ENCODE results near the gene ARL3. TPM values are rescaled to one million over a fixed set of nuclear protein-coding genes. Genes with fewer than 3 reads are reported as not detected.
"Not testable (repeated sequence)": the region's sequence is repeated elsewhere in the genome, so short reads cannot be mapped to it uniquely, and the experiment has no call there.

Gene ARL3
- total RNA-seq, 1 experiment from 2014 or later: 4.6 TPM

- Histone ChIP-seq H3K9ac (ENCODE audit: low read length) (no peak overlapping the region), H4K20me1 (ENCODE audit: insufficient read depth, low read depth, low read length) (no peaks in the 10 kb centered on the region), H3K9me3 (ENCODE audit: low read length) (no peaks in the 10 kb centered on the region), H3K4me2 (ENCODE audit: low read depth, low read length, poor library complexity, severe bottlenecking) (no peak overlapping the region), H2AFZ (ENCODE audit: low read length) (no peak overlapping the region), H3K79me2 (ENCODE audit: low read length) (no peaks in the 10 kb centered on the region), H3K4me1 (ENCODE audit: low read length) (peaks cover 28% of the 10 kb centered on the region), H3K36me3 (ENCODE audit: insufficient read depth, low read length) (0 out of 2 replicates have a peak, but pooled peaks cover 3% of the 10 kb centered on the region), H3K4me3 (ENCODE audit: low read length) (no peak overlapping the region), H3K9me2 (replicated peaks; ENCODE audit: insufficient read depth, low read length) (no peaks in the 10 kb centered on the region), H3K27me3 (ENCODE audit: low read length) (no peaks in the 10 kb centered on the region), H3K27ac (ENCODE audit: low read length) (no peak overlapping the region)
- DNase-seq: no peak
These were observed 43.2 kb downstream of the ARL3 start for GRCh38 chr10:102670871-102671434.

DNA sequence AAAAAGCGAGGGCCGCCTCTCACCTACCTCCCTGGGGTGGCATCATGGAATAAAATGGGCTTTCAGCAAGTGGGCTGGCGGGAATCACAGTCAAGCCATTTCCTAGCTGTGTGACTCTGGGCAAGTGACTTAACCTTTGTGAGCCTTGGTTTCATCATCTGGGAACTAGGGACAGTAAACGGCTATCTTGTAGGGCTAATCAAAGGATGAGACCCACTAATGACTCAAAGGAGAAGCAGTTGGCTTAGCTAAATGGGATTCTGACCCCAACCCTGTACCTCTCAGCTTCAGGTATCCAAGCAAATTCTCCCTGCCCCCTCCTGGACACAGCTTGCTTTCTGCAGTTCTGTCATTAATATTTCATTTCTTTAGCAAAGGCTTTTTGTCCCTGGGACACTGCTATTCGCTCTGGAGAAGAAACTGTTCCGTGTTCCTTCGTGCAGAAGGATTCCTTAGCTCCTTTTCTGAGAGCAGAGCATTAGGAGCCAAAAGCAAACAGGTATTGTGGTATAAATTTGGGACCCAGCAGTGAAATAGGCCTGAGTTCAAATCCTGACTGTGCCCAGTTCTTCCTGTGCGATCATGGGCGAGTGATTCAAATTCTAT is 44.0 kb downstream of the ARL3 start:
- Histone ChIP-seq H3K79me2 (ENCODE audit: low read length) (no peaks in the 10 kb centered on the region), H3K4me3 (ENCODE audit: low read length) (no peak overlapping the region), H3K27me3 (ENCODE audit: low read length) (no peaks in the 10 kb centered on the region), H3K27ac (ENCODE audit: low read length) (no peak overlapping the region), H3K36me3 (ENCODE audit: insufficient read depth, low read length) (no peaks in the 10 kb centered on the region), H3K4me1 (ENCODE audit: low read length) (peaks cover 20% of the 10 kb centered on the region), H2AFZ (ENCODE audit: low read length) (no peak overlapping the region), H3K9me3 (ENCODE audit: low read length) (no peaks in the 10 kb centered on the region), H3K4me2 (ENCODE audit: low read depth, low read length, poor library complexity, severe bottlenecking) (no peak overlapping the region), H3K9ac (ENCODE audit: low read length) (no peak overlapping the region), H3K9me2 (replicated peaks; ENCODE audit: insufficient read depth, low read length) (no peaks in the 10 kb centered on the region), H4K20me1 (ENCODE audit: insufficient read depth, low read depth, low read length) (no peaks in the 10 kb centered on the region)
- no peak for DNase-seq

- H3K27me3 ChIP-seq (ENCODE audit: low read length): no peaks in the 10 kb centered on the region
- H3K9ac ChIP-seq (ENCODE audit: low read length): 0 out of 2 replicates have a peak overlapping the region, but pooled peaks have one; percentile 0
- H2AFZ ChIP-seq (ENCODE audit: low read length): no peak overlapping the region
- no peaks in the 10 kb centered on the region for H4K20me1 ChIP-seq (ENCODE audit: insufficient read depth, low read depth, low read length)
- peaks cover 13% of the 10 kb centered on the region for H3K4me1 ChIP-seq (ENCODE audit: low read length)
- no peaks in the 10 kb centered on the region for H3K9me2 ChIP-seq (replicated peaks; ENCODE audit: insufficient read depth, low read length)
- peak; percentile 55 for DNase-seq
- H3K36me3 ChIP-seq (ENCODE audit: insufficient read depth, low read length): no peaks in the 10 kb centered on the region
- no peak overlapping the region for H3K27ac ChIP-seq (ENCODE audit: low read length)
- no peaks in the 10 kb centered on the region for H3K9me3 ChIP-seq (ENCODE audit: low read length)
- H3K4me3 ChIP-seq (ENCODE audit: low read length): no peak overlapping the region
- no peaks in the 10 kb centered on the region for H3K79me2 ChIP-seq (ENCODE audit: low read length)
- no peak overlapping the region for H3K4me2 ChIP-seq (ENCODE audit: low read depth, low read length, poor library complexity, severe bottlenecking)
These were observed 44.8 kb downstream of the ARL3 start for GRCh38 chr10:102669206-102670064.

- DNase-seq: no peak
These were observed 45.7 kb downstream of the ARL3 start for GRCh38 chr10:102668326-102669107.

DNA sequence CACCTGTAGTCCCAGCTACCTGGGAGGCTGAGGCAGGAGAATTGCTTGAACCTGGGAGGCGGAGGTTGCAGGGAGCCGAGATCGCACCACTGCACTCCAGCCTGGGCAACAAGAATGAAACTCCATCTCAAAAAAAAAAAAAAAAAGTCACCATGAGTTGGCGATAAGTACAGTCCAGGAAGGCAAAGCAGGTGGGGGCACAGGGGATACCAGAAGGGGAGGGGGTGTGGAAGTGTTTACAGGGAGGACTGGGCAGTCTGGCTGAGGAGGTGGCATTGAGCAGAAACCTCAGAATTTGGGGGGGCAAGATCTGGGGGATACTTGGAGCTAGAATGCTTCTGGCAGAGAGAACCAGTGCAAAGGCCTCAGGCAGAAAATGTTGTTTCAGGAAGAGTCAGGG is 46.8 kb downstream of the ARL3 start:
- H2AFZ ChIP-seq (ENCODE audit: low read length); H3K4me1 ChIP-seq (ENCODE audit: low read length); H3K27ac ChIP-seq (ENCODE audit: low read length); H3K79me2 ChIP-seq (ENCODE audit: low read length); DNase-seq; H3K4me2 ChIP-seq (ENCODE audit: low read depth, low read length, poor library complexity, severe bottlenecking); H3K27me3 ChIP-seq (ENCODE audit: low read length); H3K9me3 ChIP-seq (ENCODE audit: low read length); H4K20me1 ChIP-seq (ENCODE audit: insufficient read depth, low read depth, low read length); H3K4me3 ChIP-seq (ENCODE audit: low read length); H3K9me2 ChIP-seq (replicated peaks; ENCODE audit: insufficient read depth, low read length); H3K36me3 ChIP-seq (ENCODE audit: insufficient read depth, low read length); H3K9ac ChIP-seq (ENCODE audit: low read length): not testable (repeated sequence)

More at GRCh38 chr10:102668326-102669107, 45.7 kb downstream of the ARL3 start:
- H3K4me3 ChIP-seq (ENCODE audit: low read length): no peak overlapping the region
- H3K9ac ChIP-seq (ENCODE audit: low read length): no peak overlapping the region
- no peak overlapping the region for H3K4me2 ChIP-seq (ENCODE audit: low read depth, low read length, poor library complexity, severe bottlenecking)
- H3K4me1 ChIP-seq (ENCODE audit: low read length): peaks cover 6% of the 10 kb centered on the region
- no peaks in the 10 kb centered on the region for H3K9me3 ChIP-seq (ENCODE audit: low read length)
- H3K79me2 ChIP-seq (ENCODE audit: low read length): no peaks in the 10 kb centered on the region
- H2AFZ ChIP-seq (ENCODE audit: low read length): no peak overlapping the region
- no peak overlapping the region for H3K27ac ChIP-seq (ENCODE audit: low read length)
- no peaks in the 10 kb centered on the region for H3K9me2 ChIP-seq (replicated peaks; ENCODE audit: insufficient read depth, low read length)
- H4K20me1 ChIP-seq (ENCODE audit: insufficient read depth, low read depth, low read length): no peaks in the 10 kb centered on the region
- H3K27me3 ChIP-seq (ENCODE audit: low read length): no peaks in the 10 kb centered on the region
- no peaks in the 10 kb centered on the region for H3K36me3 ChIP-seq (ENCODE audit: insufficient read depth, low read length)

- peaks cover 1% of the 10 kb centered on the region for H3K4me1 ChIP-seq (ENCODE audit: low read length)
- no peaks in the 10 kb centered on the region for H3K9me3 ChIP-seq (ENCODE audit: low read length)
- no peaks in the 10 kb centered on the region for H4K20me1 ChIP-seq (ENCODE audit: insufficient read depth, low read depth, low read length)
- no peaks in the 10 kb centered on the region for H3K79me2 ChIP-seq (ENCODE audit: low read length)
- no peak overlapping the region for H3K4me3 ChIP-seq (ENCODE audit: low read length)
- H3K36me3 ChIP-seq (ENCODE audit: insufficient read depth, low read length): no peaks in the 10 kb centered on the region
- no peak for DNase-seq
- H3K27ac ChIP-seq (ENCODE audit: low read length): no peak overlapping the region
- no peaks in the 10 kb centered on the region for H3K9me2 ChIP-seq (replicated peaks; ENCODE audit: insufficient read depth, low read length)
- no peak overlapping the region for H2AFZ ChIP-seq (ENCODE audit: low read length)
- H3K27me3 ChIP-seq (ENCODE audit: low read length): no peaks in the 10 kb centered on the region
- no peak overlapping the region for H3K9ac ChIP-seq (ENCODE audit: low read length)
- no peak overlapping the region for H3K4me2 ChIP-seq (ENCODE audit: low read depth, low read length, poor library complexity, severe bottlenecking)
These were observed 48.2 kb downstream of the ARL3 start for GRCh38 chr10:102665904-102666509.

- Histone ChIP-seq H3K4me1 (ENCODE audit: low read length) (peaks cover 10% of the 10 kb centered on the region), H3K9me2 (replicated peaks; ENCODE audit: insufficient read depth, low read length) (no peaks in the 10 kb centered on the region), H3K4me2 (ENCODE audit: low read depth, low read length, poor library complexity, severe bottlenecking) (no peak overlapping the region), H3K4me3 (ENCODE audit: low read length) (no peak overlapping the region), H3K9ac (ENCODE audit: low read length) (no peak overlapping the region), H3K9me3 (ENCODE audit: low read length) (no peaks in the 10 kb centered on the region), H2AFZ (ENCODE audit: low read length) (no peak overlapping the region), H3K36me3 (ENCODE audit: insufficient read depth, low read length) (peaks cover 9% of the 10 kb centered on the region), H3K27ac (ENCODE audit: low read length) (no peak overlapping the region), H3K27me3 (ENCODE audit: low read length) (no peaks in the 10 kb centered on the region), H4K20me1 (ENCODE audit: insufficient read depth, low read depth, low read length) (peaks cover 5% of the 10 kb centered on the region; the same call in 1 of the 2 replicates), H3K79me2 (ENCODE audit: low read length) (no peaks in the 10 kb centered on the region)
- DNase-seq: no peak
These were observed 52.6 kb downstream of the ARL3 start for GRCh38 chr10:102661658-102662028.

Data from Karpas-422 (cell line).